SJCRH30 (cell line): ENCODE results near the gene ACOT7. TPM values are rescaled to one million over a fixed set of nuclear protein-coding genes. Genes with fewer than 3 reads are reported as not detected.

Experiments
- DNase-seq, 2 experiments: peaks; one replicate each; pipeline ENCODE4 v3.0.0-alpha.2; 2015 to 2020
- H3K27ac ChIP-seq: fragments of 250-450 bp; sonication (Bioruptor Pico); 2 replicates; pipeline ENCODE4 v1.5.1; 2020; ENCODE audit warnings: mild to moderate bottlenecking, moderate library complexity
- H3K27me3 ChIP-seq: fragments of 250-450 bp; sonication (Bioruptor Pico); 2 replicates; pipeline ENCODE4 v1.5.1; 2020; ENCODE audit warnings: mild to moderate bottlenecking, moderate library complexity
- H3K36me3 ChIP-seq: fragments of 250-450 bp; sonication (Bioruptor Pico); 2 replicates; pipeline ENCODE4 v1.5.1; 2020; ENCODE audit warnings: mild to moderate bottlenecking, moderate library complexity
- H3K4me1 ChIP-seq: fragments of 250-450 bp; sonication (Bioruptor Pico); 2 replicates; pipeline ENCODE4 v1.5.1; 2020; ENCODE audit warnings: mild to moderate bottlenecking, moderate library complexity
- H3K4me3 ChIP-seq: fragments of 250-450 bp; sonication (Bioruptor Pico); 2 replicates; pipeline ENCODE4 v1.5.1; 2020; ENCODE audit warnings: mild to moderate bottlenecking, moderate library complexity
- H3K9me3 ChIP-seq: fragments of 250-450 bp; sonication (Bioruptor Pico); replicated peaks from 2 replicates; pipeline ENCODE4 v1.5.1; 2020; ENCODE audit warnings: mild to moderate bottlenecking, moderate library complexity
- total RNA-seq: library from RNA; depleted of rRNA; stranded (reverse); fragments of >200 nt; shearing (Covaris generic); gene quantifications from 2 replicates; pipeline ENCODE4 v1.2.3, GENCODE V29; 2014

Gene ACOT7
- total RNA-seq, 1 experiment from 2014 or later = 51.2 TPM

GRCh38 chr1:6336776-6337622 is 56.6 kb downstream of the ACOT7 start:
- Histone ChIP-seq H3K9me3 (no peaks in the 10 kb centered on the region), H3K36me3 (no peaks in the 10 kb centered on the region; the same call in 1 of the 2 replicates), H3K27me3 (no peaks in the 10 kb centered on the region), H3K27ac (no peak overlapping the region), H3K4me1 (peaks cover 16% of the 10 kb centered on the region), H3K4me3 (no peak overlapping the region)
- no peak for DNase-seq

GRCh38 chr1:6334261-6334993 is 59.1 kb downstream of the ACOT7 start:
- DNase-seq = no peak
- no peak overlapping the region for H3K4me3 ChIP-seq
- H3K27me3 ChIP-seq = no peaks in the 10 kb centered on the region
- no peaks in the 10 kb centered on the region; the same call in 1 of the 2 replicates for H3K36me3 ChIP-seq
- no peaks in the 10 kb centered on the region for H3K9me3 ChIP-seq
- H3K4me1 ChIP-seq = peaks cover 35% of the 10 kb centered on the region
- no peak overlapping the region for H3K27ac ChIP-seq

- no peak for DNase-seq
- Histone ChIP-seq H3K36me3 (no peaks in the 10 kb centered on the region; the same call in 1 of the 2 replicates), H3K4me3 (no peak overlapping the region), H3K27me3 (no peaks in the 10 kb centered on the region), H3K27ac (no peak overlapping the region), H3K9me3 (no peaks in the 10 kb centered on the region), H3K4me1 (peaks cover 40% of the 10 kb centered on the region)
Measured at GRCh38 chr1:6332821-6333220, 60.7 kb downstream of the ACOT7 start.

- peaks cover 40% of the 10 kb centered on the region for H3K4me1 ChIP-seq
- DNase-seq = peak; percentile 40 to 57
Measured at GRCh38 chr1:6331543-6332273, 61.9 kb downstream of the ACOT7 start.

GRCh38 chr1:6330410-6330911 is 63.1 kb downstream of the ACOT7 start:
- Histone ChIP-seq H3K4me3 (no peak overlapping the region), H3K27ac (peak overlapping the region; percentile 49), H3K4me1 (peaks cover 37% of the 10 kb centered on the region), H3K9me3 (no peaks in the 10 kb centered on the region), H3K36me3 (peaks cover 3% of the 10 kb centered on the region; the same call in 1 of the 2 replicates), H3K27me3 (no peaks in the 10 kb centered on the region)
- DNase-seq = peak; percentile 78 to 88

More at GRCh38 chr1:6331543-6332273, 61.9 kb downstream of the ACOT7 start:
- H3K4me3 ChIP-seq = no peak overlapping the region
- no peaks in the 10 kb centered on the region for H3K9me3 ChIP-seq
- no peaks in the 10 kb centered on the region; the same call in 1 of the 2 replicates for H3K36me3 ChIP-seq
- H3K27me3 ChIP-seq = no peaks in the 10 kb centered on the region
- peak overlapping the region; percentile 1; the same call in 1 of the 2 replicates for H3K27ac ChIP-seq

- Histone ChIP-seq H3K27me3 (no peaks in the 10 kb centered on the region), H3K36me3 (peaks cover 3% of the 10 kb centered on the region; the same call in 1 of the 2 replicates), H3K4me1 (peaks cover 35% of the 10 kb centered on the region), H3K9me3 (no peaks in the 10 kb centered on the region), H3K27ac (peak overlapping the region; percentile 49), H3K4me3 (no peak overlapping the region)
- no peak for DNase-seq
Measured at GRCh38 chr1:6329851-6330250, 63.7 kb downstream of the ACOT7 start.

- peak overlapping the region; percentile 49 for H3K27ac ChIP-seq
- H3K4me1 ChIP-seq = peaks cover 35% of the 10 kb centered on the region
- H3K27me3 ChIP-seq = no peaks in the 10 kb centered on the region
- no peak overlapping the region for H3K4me3 ChIP-seq
- DNase-seq = peak in 1 of 2 experiments; percentile 38
- H3K9me3 ChIP-seq = no peaks in the 10 kb centered on the region
- peaks cover 3% of the 10 kb centered on the region; the same call in 1 of the 2 replicates for H3K36me3 ChIP-seq
Measured at GRCh38 chr1:6329396-6329795, 64.2 kb downstream of the ACOT7 start.

GRCh38 chr1:6328696-6329095 is 64.9 kb downstream of the ACOT7 start:
- peaks cover 3% of the 10 kb centered on the region; the same call in 1 of the 2 replicates for H3K36me3 ChIP-seq
- H3K4me3 ChIP-seq = no peak overlapping the region
- peaks cover 35% of the 10 kb centered on the region for H3K4me1 ChIP-seq
- DNase-seq = no peak
- H3K27ac ChIP-seq = no peak overlapping the region
- no peaks in the 10 kb centered on the region for H3K9me3 ChIP-seq
- H3K27me3 ChIP-seq = no peaks in the 10 kb centered on the region

- peaks cover 3% of the 10 kb centered on the region; the same call in 1 of the 2 replicates for H3K36me3 ChIP-seq
- peaks cover 35% of the 10 kb centered on the region for H3K4me1 ChIP-seq
- no peak overlapping the region for H3K4me3 ChIP-seq
- no peaks in the 10 kb centered on the region for H3K27me3 ChIP-seq
- no peak overlapping the region for H3K27ac ChIP-seq
- DNase-seq = no peak
- H3K9me3 ChIP-seq = no peaks in the 10 kb centered on the region
Measured at GRCh38 chr1:6328091-6328490, 65.5 kb downstream of the ACOT7 start.

GRCh38 chr1:6325482-6325881 is 68.1 kb downstream of the ACOT7 start:
- no peak overlapping the region for H3K4me3 ChIP-seq
- no peaks in the 10 kb centered on the region for H3K27me3 ChIP-seq
- H3K27ac ChIP-seq = no peak overlapping the region
- H3K36me3 ChIP-seq = peaks cover 3% of the 10 kb centered on the region; the same call in 1 of the 2 replicates
- no peak for DNase-seq
- H3K9me3 ChIP-seq = no peaks in the 10 kb centered on the region
- peaks cover 16% of the 10 kb centered on the region for H3K4me1 ChIP-seq

GRCh38 chr1:6322161-6322560 is 71.4 kb downstream of the ACOT7 start:
- Histone ChIP-seq H3K36me3 (peaks cover 3% of the 10 kb centered on the region; the same call in 1 of the 2 replicates), H3K4me3 (no peak overlapping the region), H3K27me3 (no peaks in the 10 kb centered on the region), H3K4me1 (peaks cover 17% of the 10 kb centered on the region), H3K27ac (no peak overlapping the region), H3K9me3 (no peaks in the 10 kb centered on the region)
- no peak for DNase-seq

GRCh38 chr1:6321205-6321604 is 72.4 kb downstream of the ACOT7 start:
- no peaks in the 10 kb centered on the region for H3K27me3 ChIP-seq
- H3K4me1 ChIP-seq = peaks cover 26% of the 10 kb centered on the region
- H3K4me3 ChIP-seq = no peak overlapping the region
- H3K36me3 ChIP-seq = no peaks in the 10 kb centered on the region; the same call in 1 of the 2 replicates
- H3K9me3 ChIP-seq = no peaks in the 10 kb centered on the region
- no peak for DNase-seq
- no peak overlapping the region for H3K27ac ChIP-seq

GRCh38 chr1:6317098-6317760 is 76.3 kb downstream of the ACOT7 start:
- Histone ChIP-seq H3K4me3 (no peak overlapping the region), H3K36me3 (no peaks in the 10 kb centered on the region), H3K4me1 (peaks cover 35% of the 10 kb centered on the region), H3K27me3 (no peaks in the 10 kb centered on the region), H3K9me3 (no peaks in the 10 kb centered on the region), H3K27ac (peak overlapping the region; percentile 97)
- peak; percentile 85 to 94 for DNase-seq
